GM23248 (cell line): ENCODE measurements around the gene LPP. TPM values are rescaled to one million over a fixed set of nuclear protein-coding genes. Genes with fewer than 3 reads are reported as not detected.

ENCODE experiments used
- DNase-seq: peaks from one replicate; pipeline ENCODE4 v3.0.0-alpha.2; 2015
- H2AFZ ChIP-seq: fragments of 200-600 bp; sonication (generic); 2 replicates; pipeline ENCODE4 v1.6.1; 2016; ENCODE audit warnings: antibody characterized with exemption
- H3F3A ChIP-seq: fragments of 200-600 bp; sonication (generic); 2 replicates; pipeline ENCODE4 v1.6.1; 2016; ENCODE audit warnings: mild to moderate bottlenecking, antibody characterized with exemption, mixed run types; ENCODE audit not compliant: insufficient read depth
- H3K27ac ChIP-seq: fragments of 200-600 bp; sonication (generic); 2 replicates; pipeline ENCODE4 v1.5.1; 2016; ENCODE audit warnings: mild to moderate bottlenecking
- H3K27me3 ChIP-seq: fragments of 200-600 bp; sonication (generic); replicated peaks from 2 replicates; pipeline ENCODE4 v1.6.1; 2016; ENCODE audit warnings: mild to moderate bottlenecking; ENCODE audit not compliant: insufficient read depth
- H3K36me3 ChIP-seq: fragments of 200-600 bp; sonication (generic); 2 replicates; pipeline ENCODE4 v1.6.1; 2016; ENCODE audit warnings: low read depth, mild to moderate bottlenecking
- H3K4me1 ChIP-seq: fragments of 200-600 bp; sonication (generic); 2 replicates; pipeline ENCODE4 v1.6.1; 2016; ENCODE audit warnings: mild to moderate bottlenecking; ENCODE audit not compliant: insufficient read depth
- H3K4me2 ChIP-seq: fragments of 200-600 bp; sonication (generic); one replicate; pipeline ENCODE4 v1.6.1; 2016; ENCODE audit warnings: mild to moderate bottlenecking; ENCODE audit not compliant: unreplicated experiment
- H3K4me3 ChIP-seq: fragments of 200-600 bp; sonication (generic); 2 replicates; pipeline ENCODE4 v1.5.1; 2016; ENCODE audit warnings: mild to moderate bottlenecking
- H3K79me2 ChIP-seq: fragments of 200-600 bp; sonication (generic); 2 replicates; pipeline ENCODE4 v1.6.1; 2016; ENCODE audit warnings: mild to moderate bottlenecking; ENCODE audit not compliant: insufficient read depth
- H3K9ac ChIP-seq: fragments of 200-600 bp; sonication (generic); 2 replicates; pipeline ENCODE4 v1.6.1; 2016; ENCODE audit warnings: mild to moderate bottlenecking
- H3K9me2 ChIP-seq: fragments of 200-600 bp; sonication (generic); 2 replicates; pipeline ENCODE4 v1.6.1; 2016; ENCODE audit warnings: mixed run types, mild to moderate bottlenecking, moderate library complexity; ENCODE audit not compliant: insufficient read depth
- H3K9me3 ChIP-seq: fragments of 200-600 bp; sonication (generic); one replicate; pipeline ENCODE4 v1.6.1; 2017; ENCODE audit warnings: low read depth
- H4K20me1 ChIP-seq: fragments of 200-600 bp; sonication (generic); 2 replicates; pipeline ENCODE4 v1.6.0; 2016; ENCODE audit not compliant: insufficient read depth
- EZH2 ChIP-seq: fragments of 200-600 bp; sonication (generic); IDR thresholded peaks from 2 replicates; pipeline ENCODE4 v1.6.1; 2018; ENCODE audit warnings: antibody characterized with exemption, mild to moderate bottlenecking; ENCODE audit not compliant: insufficient read depth, poor library complexity, severe bottlenecking
- EZH2phosphoT487 ChIP-seq: fragments of 200-600 bp; sonication (generic); IDR thresholded peaks from 2 replicates; pipeline ENCODE4 v1.6.1; 2018; ENCODE audit warnings: antibody characterized with exemption, moderate library complexity, mild to moderate bottlenecking, low read depth; ENCODE audit not compliant: insufficient read depth
- WGBS, 2 experiments: methylation state at CpG; one replicate each; pipeline ENCODE4 v1.1.6; 2015 to 2017; ENCODE audit warnings: low lambda C conversion rate in 2 of 2, low coverage in 1 of 2; ENCODE audit errors: missing lambda C conversion rate in 2 of 2; 5-methylcytosine and 5-hydroxymethylcytosine counted together
- in situ Hi-C: fragments of 300-500 bp; cut with MboI; formaldehyde crosslinking; loops from 2 replicates; pipeline ENCODE4 v1.15.0; 2020
- polyA plus RNA-seq: library from polyadenylated mRNA; unstranded; fragments of >200 nt; fragmentation: Nextera tagmentation; extraction: Ambion mirVana; gene quantifications from 2 replicates; pipeline ENCODE4 v1.2.1, GENCODE V29; 2016
- total RNA-seq: library from RNA; depleted of rRNA; stranded (reverse); fragments of >200 nt; shearing (Covaris generic); gene quantifications from 2 replicates; pipeline ENCODE4 v1.2.3, GENCODE V29; 2014

The LPP gene
- total and polyA plus RNA-seq, 2 experiments from 2014 or later = 42.8 to 61.7 TPM

DNA sequence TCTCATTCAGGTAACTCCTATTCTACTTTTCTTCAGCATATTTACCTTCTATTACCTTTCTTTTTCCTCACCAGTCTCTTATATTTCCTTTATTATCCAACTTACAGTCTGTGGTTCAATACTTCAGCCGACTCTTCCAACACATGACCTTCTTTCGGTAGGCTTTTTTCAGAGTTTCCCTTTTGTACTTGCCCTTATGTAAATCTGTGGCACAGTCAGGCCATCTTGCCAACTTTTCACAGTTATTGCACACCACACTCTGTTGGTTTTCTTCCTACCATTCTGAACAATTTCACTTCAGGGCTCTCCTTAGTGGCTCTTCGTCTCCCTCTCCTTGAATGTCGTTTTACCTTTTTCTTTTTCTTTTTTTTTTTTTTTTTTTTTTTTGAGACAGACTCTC lies 427.8 kb downstream of the LPP start:
- no peak overlapping the region for H3K27ac ChIP-seq
- no peak for DNase-seq
- H3K4me3 ChIP-seq = no peak overlapping the region
- H3K9ac ChIP-seq = no peak overlapping the region
- no peaks in the 10 kb centered on the region for H3K9me2 ChIP-seq
- peaks cover 30% of the 10 kb centered on the region; the same call in 1 of the 2 replicates for H3F3A ChIP-seq
- TF ChIP-seq EZH2 = no peak
- no peak for TF ChIP-seq EZH2phosphoT487
- no peak overlapping the region for H3K4me2 ChIP-seq
- H2AFZ ChIP-seq = no peak overlapping the region
- no peaks in the 10 kb centered on the region for H3K27me3 ChIP-seq
- in situ Hi-C loops = no loop called here
- 72 to 90% methylated on average over 4 of the region's 4 CpGs for WGBS, 2 experiments
- no peaks in the 10 kb centered on the region for H4K20me1 ChIP-seq
- peaks cover 43% of the 10 kb centered on the region for H3K4me1 ChIP-seq
- H3K36me3 ChIP-seq = no peaks in the 10 kb centered on the region
- H3K9me3 ChIP-seq = no peaks in the 10 kb centered on the region
- H3K79me2 ChIP-seq = no peaks in the 10 kb centered on the region

DNA sequence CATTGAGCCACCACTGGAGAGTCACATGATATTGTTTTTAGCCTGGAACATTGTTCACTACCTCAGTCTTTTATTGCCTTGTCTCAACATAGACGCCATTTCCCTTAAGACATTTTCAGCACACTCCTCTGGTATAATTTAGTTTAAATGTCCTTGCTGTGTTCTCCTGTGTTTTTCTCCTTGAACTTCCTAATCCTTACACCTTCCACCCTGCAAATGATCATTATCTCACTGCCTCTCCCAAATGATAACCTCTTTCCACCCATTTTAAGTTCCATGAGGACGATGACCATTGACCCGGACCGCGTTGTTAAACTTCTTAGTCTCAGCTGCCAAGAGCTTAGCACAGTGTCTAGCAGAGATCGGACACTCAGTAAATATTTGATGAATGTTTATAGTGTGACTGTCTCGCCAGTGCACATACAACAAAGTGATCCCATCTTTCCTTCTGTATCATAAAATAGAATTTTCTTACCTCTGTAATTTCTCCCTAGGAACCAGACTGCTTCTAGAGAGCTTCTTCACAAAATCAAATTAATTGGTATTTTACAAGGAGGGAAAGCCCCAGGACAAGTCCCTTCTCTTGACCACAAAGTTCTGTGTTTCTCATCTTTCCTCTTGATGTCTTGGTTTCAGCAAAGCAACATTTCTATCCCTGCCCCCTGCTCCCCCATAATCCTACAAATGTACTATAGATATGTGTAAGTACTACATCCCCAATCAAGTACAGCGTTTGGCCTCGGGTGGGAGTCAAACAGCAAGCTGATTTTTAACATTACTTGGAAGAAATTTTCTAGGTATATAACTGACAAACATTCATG lies 429.6 kb downstream of the LPP start:
- in situ Hi-C loops = no loop called here
- 0 out of 2 replicates have a peak, but pooled peaks cover 5% of the 10 kb centered on the region for H3K79me2 ChIP-seq
- H3K4me2 ChIP-seq = peak overlapping the region; percentile 72
- H3K9me3 ChIP-seq = no peaks in the 10 kb centered on the region
- no peak overlapping the region for H2AFZ ChIP-seq
- H3K9me2 ChIP-seq = no peaks in the 10 kb centered on the region
- no peak overlapping the region for H3K9ac ChIP-seq
- no peaks in the 10 kb centered on the region for H3K27me3 ChIP-seq
- peak overlapping the region; percentile 54 for H3K4me3 ChIP-seq
- no peaks in the 10 kb centered on the region for H3K36me3 ChIP-seq
- peaks cover 22% of the 10 kb centered on the region; the same call in 1 of the 2 replicates for H3F3A ChIP-seq
- DNase-seq = no peak
- peaks cover 34% of the 10 kb centered on the region for H3K4me1 ChIP-seq
- peak overlapping the region; percentile 46 for H3K27ac ChIP-seq
- WGBS, 2 experiments = 86 to 88% methylated on average over 9 of the region's 9 CpGs
- H4K20me1 ChIP-seq = no peaks in the 10 kb centered on the region
- TF ChIP-seq EZH2phosphoT487 (no peak), EZH2 (no peak)

DNA sequence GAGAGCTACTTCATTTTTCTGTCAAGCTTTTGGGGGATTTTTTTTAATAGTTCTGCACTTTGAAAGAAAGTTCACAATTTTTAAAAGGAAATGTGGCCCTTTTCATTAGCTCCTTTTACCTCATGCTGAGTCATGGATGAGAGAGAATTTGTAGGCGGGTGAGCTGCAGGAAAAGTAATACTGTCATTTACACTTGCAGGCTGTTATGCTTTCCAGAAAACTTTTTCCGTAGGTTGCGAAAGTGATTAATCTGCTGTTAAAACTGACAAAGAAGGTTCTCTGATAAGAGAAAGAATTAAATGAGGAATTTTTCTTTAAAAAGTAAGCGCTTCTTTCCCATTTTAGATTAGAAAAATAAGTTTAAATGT lies 430.2 kb downstream of the LPP start:
- Histone ChIP-seq H3K9me3 (no peaks in the 10 kb centered on the region), H3K36me3 (no peaks in the 10 kb centered on the region), H3K9me2 (no peaks in the 10 kb centered on the region), H3K4me2 (peak overlapping the region; percentile 72), H3F3A (peaks cover 16% of the 10 kb centered on the region; the same call in 1 of the 2 replicates), H3K79me2 (0 out of 2 replicates have a peak, but pooled peaks cover 5% of the 10 kb centered on the region), H3K9ac (peak overlapping the region; percentile 24; the same call in 1 of the 2 replicates), H3K27ac (peak overlapping the region; percentile 46), H4K20me1 (no peaks in the 10 kb centered on the region), H2AFZ (no peak overlapping the region), H3K4me3 (peak overlapping the region; percentile 54), H3K4me1 (peaks cover 28% of the 10 kb centered on the region), H3K27me3 (no peaks in the 10 kb centered on the region)
- 2 to 3% methylated on average over 4 of the region's 4 CpGs for WGBS, 2 experiments
- TF ChIP-seq EZH2 = no peak
- TF ChIP-seq EZH2phosphoT487 = 0 out of 2 replicates have a peak, but pooled peaks have one; percentile 32
- peak; percentile 87 for DNase-seq
- in situ Hi-C loops = no loop called here

DNA sequence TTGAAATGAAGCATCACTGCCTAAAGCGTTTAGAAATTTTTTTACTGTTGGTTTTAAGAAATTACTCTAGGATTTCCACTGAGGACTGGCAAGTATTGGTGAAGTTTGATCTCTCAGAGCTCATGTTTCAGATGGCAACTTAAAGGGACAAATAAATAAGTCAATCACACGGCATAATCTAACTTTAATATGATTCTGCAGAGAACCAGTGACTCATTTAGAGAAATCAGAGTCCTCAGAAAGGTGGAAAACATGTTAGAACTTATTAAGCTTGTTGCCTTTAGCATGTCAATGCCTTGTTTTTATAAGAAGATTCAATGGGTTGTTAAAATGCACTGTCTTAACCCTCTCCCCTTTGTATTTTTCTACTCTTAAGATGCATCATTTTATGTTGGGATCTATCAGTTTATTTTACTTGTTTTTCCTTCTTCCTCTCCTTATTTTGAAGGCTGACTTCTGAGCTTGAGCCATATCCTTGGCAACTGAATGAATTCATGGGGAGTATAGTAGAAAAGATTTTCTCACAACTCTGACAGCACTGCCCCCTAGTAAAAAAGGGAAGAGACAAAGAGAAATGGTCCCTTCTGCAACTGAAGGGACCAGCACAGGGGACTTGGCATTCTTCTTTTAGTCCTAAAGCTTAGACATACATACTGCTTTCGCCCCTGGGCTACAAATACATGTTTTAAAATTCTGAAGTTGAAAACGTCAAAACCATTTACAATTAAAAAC lies 431.2 kb downstream of the LPP start:
- Histone ChIP-seq H3K4me2 (peak overlapping the region; percentile 72), H3K27me3 (no peaks in the 10 kb centered on the region), H3F3A (peaks cover 12% of the 10 kb centered on the region; the same call in 1 of the 2 replicates), H3K9ac (peak overlapping the region; percentile 24; the same call in 1 of the 2 replicates), H3K9me3 (no peaks in the 10 kb centered on the region), H3K27ac (peak overlapping the region; percentile 46), H3K4me1 (peaks cover 24% of the 10 kb centered on the region), H3K79me2 (0 out of 2 replicates have a peak, but pooled peaks cover 8% of the 10 kb centered on the region), H3K4me3 (peak overlapping the region; percentile 54), H3K36me3 (no peaks in the 10 kb centered on the region), H3K9me2 (no peaks in the 10 kb centered on the region), H4K20me1 (no peaks in the 10 kb centered on the region), H2AFZ (no peak overlapping the region)
- TF ChIP-seq EZH2 (no peak), EZH2phosphoT487 (no peak)
- in situ Hi-C loops = no loop called here
- 57 to 61% methylated on average over 4 of the region's 4 CpGs for WGBS, 2 experiments
- peak; percentile 35 for DNase-seq
